Muscle of back (tissue), 11 donors: Measurements from ENCODE around the gene ASCC1. TPM values are rescaled to one million over a fixed set of nuclear protein-coding genes. Genes with fewer than 3 reads are reported as not detected.
"Not testable (repeated sequence)": the region's sequence is repeated elsewhere in the genome, so short reads cannot be mapped to it uniquely, and the experiment has no call there.

Source experiments
- DNase-seq, 3 donors: peaks; one replicate each; pipeline versions ENCODE4 v3.0.0 to v3.0.0-alpha.2; 2013
- polyA plus RNA-seq, 10 donors: library from polyadenylated mRNA; unstranded; fragments of 120-200 nt; gene quantifications; one replicate each; pipeline ENCODE4 v1.2.1, GENCODE V29; 2013; ENCODE audit not compliant: insufficient read length in 10 of 10

The ASCC1 gene
- polyA plus RNA-seq, 10 donors: 19.7 to 28.2 (median 25.7) TPM

GRCh38 chr10:72223743-72224101, 7.6 kb upstream of the ASCC1 start:
- DNase-seq: no peak

- DNase-seq: no peak
Observed at GRCh38 chr10:72221278-72221677, 5.2 kb upstream of the ASCC1 start.

GRCh38 chr10:72220637-72221036, 4.6 kb upstream of the ASCC1 start:
- no peak for DNase-seq

- DNase-seq: no peak
Observed at GRCh38 chr10:72219235-72219814, 3.2 kb upstream of the ASCC1 start.

DNA sequence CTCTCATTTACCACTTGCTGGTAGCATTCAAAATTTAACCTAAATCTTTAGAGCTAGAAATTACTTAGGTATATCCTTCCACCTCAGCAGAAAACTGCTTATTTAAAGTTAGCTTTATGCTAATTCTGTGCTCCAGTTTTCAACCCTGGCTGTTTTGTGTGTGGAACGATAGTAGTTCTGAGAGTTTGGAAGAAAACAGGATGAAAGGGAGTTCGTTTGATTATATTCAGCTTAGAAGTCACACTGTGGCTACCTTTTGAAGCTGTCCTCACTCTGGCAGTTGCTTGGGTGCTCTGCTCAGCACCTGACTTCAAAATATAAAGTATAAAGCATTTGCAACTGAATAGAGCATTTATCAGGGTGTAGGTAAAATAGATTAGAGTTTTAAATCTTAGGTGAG, 2.6 kb upstream of the ASCC1 start:
- no peak for DNase-seq

DNA sequence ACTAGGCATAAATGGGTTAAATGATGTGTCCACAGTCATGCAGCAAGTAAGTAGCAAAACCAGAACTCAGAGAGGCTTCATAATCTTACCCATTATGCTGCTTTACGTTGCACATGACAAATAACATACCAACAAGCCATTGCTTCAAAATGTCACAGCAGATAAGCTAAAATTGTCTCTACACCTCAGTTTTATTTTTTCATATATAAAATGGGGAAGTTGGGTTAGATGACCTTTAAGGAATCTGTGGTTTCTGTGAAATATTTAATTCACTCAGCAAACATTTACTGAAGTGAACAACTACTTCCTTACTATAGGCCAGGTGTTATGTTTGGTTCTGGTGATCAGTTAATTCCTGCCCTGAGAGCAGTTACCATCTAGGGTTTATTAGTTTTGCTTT, 2.2 kb upstream of the ASCC1 start:
- DNase-seq: no peak

GRCh38 chr10:72211832-72212231, 4.2 kb downstream of the ASCC1 start:
- not testable (repeated sequence) for DNase-seq

DNA sequence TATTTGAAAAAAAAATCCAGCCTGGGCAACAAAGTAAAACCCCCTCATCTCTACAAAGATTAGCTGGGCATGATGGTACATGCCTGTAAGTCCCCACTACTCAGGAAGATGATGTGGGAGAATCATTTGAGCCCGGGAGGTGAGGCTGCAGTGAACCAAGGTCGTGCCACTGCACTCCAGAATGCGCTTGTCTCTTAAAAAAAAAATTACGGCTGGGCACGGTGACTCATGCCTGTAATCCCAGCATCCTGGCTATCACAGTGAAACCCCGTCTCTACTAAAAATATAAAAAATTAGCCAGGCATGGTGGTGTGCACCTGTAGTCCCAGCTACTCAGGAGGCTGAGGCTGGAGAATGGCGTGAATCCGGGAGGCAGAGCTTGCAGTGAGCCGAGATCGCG, 4.7 kb downstream of the ASCC1 start:
- DNase-seq: not testable (repeated sequence)

GRCh38 chr10:72208526-72208925, 7.5 kb downstream of the ASCC1 start:
- not testable (repeated sequence) for DNase-seq

- no peak for DNase-seq
Observed at GRCh38 chr10:72206511-72207229, 9.4 kb downstream of the ASCC1 start.

- no peak for DNase-seq
Observed at GRCh38 chr10:72204724-72205123, 11.4 kb downstream of the ASCC1 start.

GRCh38 chr10:72204296-72204695, 11.8 kb downstream of the ASCC1 start:
- DNase-seq: no peak

GRCh38 chr10:72201293-72201692, 14.8 kb downstream of the ASCC1 start:
- no peak for DNase-seq

- no peak for DNase-seq
Observed at GRCh38 chr10:72200883-72201282, 15.2 kb downstream of the ASCC1 start.

- no peak for DNase-seq
Observed at GRCh38 chr10:72194949-72195348, 21.1 kb downstream of the ASCC1 start.

GRCh38 chr10:72186982-72187330, 29.1 kb downstream of the ASCC1 start:
- peak in 1 of 3 donors; percentile 1 for DNase-seq

DNA sequence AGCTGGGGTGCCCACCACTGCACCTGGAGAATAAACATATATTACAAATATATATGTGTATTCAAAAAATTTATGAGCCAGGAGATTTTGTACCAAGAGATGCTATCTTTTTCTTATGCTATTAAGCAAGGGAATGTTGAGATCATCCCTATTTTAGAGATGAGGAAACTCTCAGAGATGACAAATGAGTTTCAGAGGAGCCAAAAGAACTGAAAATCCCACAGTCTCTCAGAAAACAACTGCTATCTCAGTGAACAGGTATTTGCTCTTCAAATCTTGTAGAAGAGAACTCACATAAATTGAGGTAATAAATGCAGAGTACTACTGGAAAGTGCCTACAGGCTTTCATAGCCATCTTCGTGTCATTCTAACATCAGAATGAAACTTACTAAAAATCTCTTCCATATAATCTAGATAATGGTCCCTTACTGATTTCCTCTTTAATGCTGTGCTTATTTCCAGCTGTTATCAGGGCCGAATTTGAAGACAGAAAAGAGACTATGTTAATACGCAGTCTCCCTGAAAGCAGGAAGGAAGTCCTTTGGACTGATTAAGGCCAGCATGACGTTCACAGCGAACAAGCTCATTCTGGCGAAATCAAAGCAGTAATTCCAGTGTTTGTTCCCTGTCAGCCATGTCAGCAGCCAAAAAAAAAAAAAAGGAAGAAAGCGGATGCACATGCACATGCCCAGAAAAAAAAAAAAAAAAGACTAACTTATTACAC, 29.7 kb downstream of the ASCC1 start:
- DNase-seq: peak in 2 of 3 donors; percentile 30 to 71

DNA sequence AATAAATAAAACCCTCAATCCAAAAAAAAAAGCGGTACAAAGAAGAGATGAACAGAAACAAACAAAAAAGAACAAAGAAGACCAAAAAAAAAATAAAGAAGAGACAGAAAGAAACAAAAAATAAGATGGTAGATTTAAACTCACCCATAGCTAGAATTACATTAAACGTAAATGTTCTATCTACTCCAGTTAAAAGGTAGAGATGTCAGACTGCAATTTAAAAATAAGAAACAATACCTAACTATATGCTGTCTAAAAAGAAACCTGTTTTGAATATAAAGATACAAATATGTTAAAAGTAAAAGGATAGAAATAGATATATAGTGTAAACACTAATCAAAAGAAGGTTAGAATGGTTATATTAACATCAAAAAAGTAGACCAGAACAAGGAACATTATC, 31.9 kb downstream of the ASCC1 start:
- no peak for DNase-seq

DNA sequence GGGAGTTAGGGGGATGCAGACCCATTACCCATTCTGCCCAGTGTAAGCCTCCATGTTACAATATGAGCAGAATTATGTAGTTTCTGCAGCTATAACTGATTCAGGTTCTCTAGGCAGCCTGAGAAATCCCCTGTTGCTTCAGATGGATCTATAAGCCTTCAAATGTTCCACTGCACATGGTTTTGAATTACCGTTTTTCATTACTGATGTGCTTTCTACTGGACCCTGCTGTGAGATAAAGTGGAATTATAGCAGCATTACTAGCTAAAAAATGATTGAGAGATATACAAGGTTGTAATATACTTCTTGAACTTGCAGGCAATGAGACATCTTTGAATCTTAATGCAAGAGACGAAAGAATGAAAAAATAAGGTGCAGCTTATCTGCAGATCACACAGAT, 38.6 kb downstream of the ASCC1 start:
- DNase-seq: no peak

DNA sequence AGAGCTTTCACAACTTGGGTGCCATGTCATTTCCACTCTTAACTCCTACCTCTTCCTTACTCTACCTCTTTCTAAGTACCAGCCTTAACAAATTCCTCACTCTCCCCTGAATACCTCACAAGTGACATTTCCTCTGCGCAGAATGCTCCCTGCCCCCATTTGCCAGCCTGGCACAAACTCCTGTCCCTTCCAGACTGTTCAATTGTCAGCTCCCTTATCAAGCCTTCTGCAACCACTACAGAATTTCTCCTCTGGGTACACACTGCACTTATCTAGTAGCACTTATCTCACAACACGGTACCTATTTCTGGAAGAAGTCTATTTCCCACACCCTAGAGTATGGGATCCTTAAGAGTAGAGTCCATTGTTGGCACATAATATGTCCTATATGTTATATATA, 39.4 kb downstream of the ASCC1 start:
- no peak for DNase-seq

DNA sequence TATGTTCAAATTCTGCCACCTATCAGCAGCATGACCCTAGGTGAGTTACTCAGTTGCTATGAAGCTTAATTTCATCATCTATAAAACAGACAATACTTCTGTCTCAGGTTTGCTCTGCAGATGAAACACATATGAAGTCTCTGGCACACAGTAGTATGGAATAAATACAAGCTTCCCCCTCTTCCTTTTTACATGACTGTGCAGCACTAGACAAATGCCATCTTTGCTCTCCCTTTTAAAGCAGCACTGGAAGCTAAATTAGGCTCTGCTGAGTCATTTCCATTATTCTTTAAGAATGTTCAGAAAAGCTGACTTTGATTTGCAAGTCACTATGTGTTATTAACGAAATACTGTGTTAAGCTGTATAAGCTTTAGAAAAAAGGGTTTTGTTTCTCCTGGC, 40.9 kb downstream of the ASCC1 start:
- peak; percentile 1 to 39 (median 12) for DNase-seq

GRCh38 chr10:72174297-72174662, 41.8 kb downstream of the ASCC1 start:
- no peak for DNase-seq

GRCh38 chr10:72173619-72174296, 42.3 kb downstream of the ASCC1 start:
- DNase-seq: no peak
